Lung (tissue), 12 donors: ENCODE results near the gene NFIA. TPM values are rescaled to one million over a fixed set of nuclear protein-coding genes. Genes with fewer than 3 reads are reported as not detected.

ENCODE experiments used
- ATAC-seq: fragments of 200-7000 bp; cut with Tn5 transposase; one replicate; pipeline ENCODE4 v1.9.1; 2020; ENCODE audit warnings: moderate number of reproducible peaks; ENCODE audit not compliant: insufficient read depth, low FRiP score
- DNase-seq, 3 donors: peaks; one replicate each; pipeline ENCODE4 v3.0.0-alpha.2; 2013 to 2017
- H3K27ac ChIP-seq, 2 donors: one replicate each; pipeline ENCODE4 v1.5.1; 2013; ENCODE audit warnings: mild to moderate bottlenecking in 2 of 2, moderate library complexity in 2 of 2, control low read depth in 1 of 2, inconsistent platforms in 1 of 2, low read depth in 1 of 2, low read length in 1 of 2
- H3K27me3 ChIP-seq, 3 donors: one replicate each; pipeline ENCODE4 v1.5.1; 2013; ENCODE audit warnings: low read length in 2 of 3; ENCODE audit not compliant: control insufficient read depth in 3 of 3, insufficient read depth in 3 of 3
- H3K36me3 ChIP-seq, 4 donors: one replicate each; pipeline ENCODE4 v1.5.1; 2013; ENCODE audit warnings: low read length in 4 of 4, mild to moderate bottlenecking in 1 of 4, moderate library complexity in 1 of 4; ENCODE audit not compliant: control insufficient read depth in 4 of 4, insufficient read depth in 4 of 4
- H3K4me1 ChIP-seq, 5 donors: one replicate each; pipeline ENCODE4 v1.5.1; 2013; ENCODE audit warnings: low read length in 5 of 5, mild to moderate bottlenecking in 2 of 5, moderate library complexity in 1 of 5; ENCODE audit not compliant: control insufficient read depth in 5 of 5, insufficient read depth in 5 of 5
- H3K4me3 ChIP-seq: one replicate; pipeline ENCODE4 v1.5.1; 2013; ENCODE audit warnings: mild to moderate bottlenecking, control low read depth, moderate library complexity
- H3K9ac ChIP-seq, 2 donors: one replicate each; pipeline ENCODE4 v1.5.1; 2013; ENCODE audit warnings: low read length in 2 of 2, control low read depth in 1 of 2; ENCODE audit not compliant: insufficient read depth in 1 of 2
- H3K9me3 ChIP-seq, 4 donors: one replicate each; pipeline ENCODE4 v1.5.1; 2013; ENCODE audit warnings: low read length in 3 of 4, mild to moderate bottlenecking in 1 of 4, moderate library complexity in 1 of 4; ENCODE audit not compliant: control insufficient read depth in 4 of 4, insufficient read depth in 3 of 4
- WGBS, 2 donors: extraction: QIAGEN DNeasy Blood & Tissue Kit; methylation state at CpG; one replicate each; pipeline ENCODE4 v1.1.7; 2013; 5-methylcytosine and 5-hydroxymethylcytosine counted together
- polyA plus RNA-seq, 2 donors: library from polyadenylated mRNA; stranded (reverse); fragments of 200-250 nt; gene quantifications; one replicate each; pipeline ENCODE4 v1.2.1, GENCODE V29; 2013
- total RNA-seq, 2 donors: library from RNA; depleted of rRNA in 1 of 2; stranded (reverse); fragments of >200 nt in 1 of 2; gene quantifications; one replicate each; pipeline ENCODE4 v1.2.1, GENCODE V29; 2014 to 2021
- TF ChIP-seq, protein P1 (sequence below): IDR thresholded peaks from 2 replicates; pipeline ENCODE4 v1.5.1; 2012; ENCODE audit warnings: mild to moderate bottlenecking; ENCODE audit errors: control extremely low read depth, extremely low read depth
- donor health status: control.
- donor health status: control.
- donor health status: Bipolar disorder and iron deficiency.
- donor health status: healthy.
- donor health status: DM: yes; HTN: yes; CAD: no.

NFIA gene
- total and polyA plus RNA-seq, 4 donors, result 3.0 to 63.4 (median 34.2) TPM

DNA sequence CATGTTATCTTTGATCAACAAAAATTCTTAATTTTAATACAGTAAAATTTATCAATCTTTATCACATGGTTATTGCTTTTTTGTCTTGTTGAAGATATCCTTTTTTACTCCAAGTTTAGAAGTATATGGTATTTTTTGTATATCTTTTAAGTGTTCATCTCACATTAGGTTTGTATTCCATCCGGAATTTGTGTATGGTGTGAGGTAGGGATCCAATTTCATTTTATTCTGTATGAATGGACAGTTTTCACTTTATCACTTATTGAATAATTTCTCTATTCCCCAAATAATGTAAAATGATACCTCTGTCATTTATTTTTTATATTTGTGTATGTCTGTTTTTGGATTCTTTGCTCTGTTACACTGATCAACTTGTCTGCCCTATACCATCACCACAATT lies 25.3 kb downstream of the NFIA start:
- TF ChIP-seq, protein P1, sequence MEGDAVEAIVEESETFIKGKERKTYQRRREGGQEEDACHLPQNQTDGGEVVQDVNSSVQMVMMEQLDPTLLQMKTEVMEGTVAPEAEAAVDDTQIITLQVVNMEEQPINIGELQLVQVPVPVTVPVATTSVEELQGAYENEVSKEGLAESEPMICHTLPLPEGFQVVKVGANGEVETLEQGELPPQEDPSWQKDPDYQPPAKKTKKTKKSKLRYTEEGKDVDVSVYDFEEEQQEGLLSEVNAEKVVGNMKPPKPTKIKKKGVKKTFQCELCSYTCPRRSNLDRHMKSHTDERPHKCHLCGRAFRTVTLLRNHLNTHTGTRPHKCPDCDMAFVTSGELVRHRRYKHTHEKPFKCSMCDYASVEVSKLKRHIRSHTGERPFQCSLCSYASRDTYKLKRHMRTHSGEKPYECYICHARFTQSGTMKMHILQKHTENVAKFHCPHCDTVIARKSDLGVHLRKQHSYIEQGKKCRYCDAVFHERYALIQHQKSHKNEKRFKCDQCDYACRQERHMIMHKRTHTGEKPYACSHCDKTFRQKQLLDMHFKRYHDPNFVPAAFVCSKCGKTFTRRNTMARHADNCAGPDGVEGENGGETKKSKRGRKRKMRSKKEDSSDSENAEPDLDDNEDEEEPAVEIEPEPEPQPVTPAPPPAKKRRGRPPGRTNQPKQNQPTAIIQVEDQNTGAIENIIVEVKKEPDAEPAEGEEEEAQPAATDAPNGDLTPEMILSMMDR, result no peak
- no peak for DNase-seq

DNA sequence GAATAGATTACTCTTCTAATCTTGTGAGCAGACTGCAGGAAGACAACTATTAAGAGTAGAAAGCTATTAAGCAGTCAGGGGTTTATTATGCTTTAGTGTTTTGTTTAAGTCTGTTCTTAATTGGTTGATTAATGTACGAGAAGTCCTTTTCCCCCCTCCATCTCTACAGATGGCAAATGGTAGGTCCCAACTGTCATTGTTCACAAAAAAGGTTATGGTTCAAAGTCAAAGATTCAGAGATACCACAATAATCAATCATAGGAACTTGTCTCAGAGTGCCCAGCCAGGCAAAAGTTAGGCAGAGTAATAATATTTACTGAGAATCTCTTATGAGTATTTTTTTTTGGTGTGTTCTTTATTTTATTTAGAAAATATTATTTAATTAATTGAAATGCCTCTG lies 26.8 kb downstream of the NFIA start:
- TF ChIP-seq, protein P1, result no peak
- Histone ChIP-seq H3K27me3 (no peaks in the 10 kb centered on the region), H3K9me3 (no peaks in the 10 kb centered on the region), H3K36me3 (peaks cover 0 to 3% (median 0%) of the 10 kb centered on the region in 4 donors), H3K4me3 (no peak overlapping the region), H3K9ac (no peak overlapping the region), H3K4me1 (peaks cover 0 to 23% (median 10%) of the 10 kb centered on the region in 5 donors), H3K27ac (no peak overlapping the region)
- 69 to 82% methylated on average over 1 of the region's 1 CpG for WGBS, 2 donors
- DNase-seq (peak in 1 of 3 donors; percentile 58), ATAC-seq (no peak)

More for the DNA sequence above, 25.3 kb downstream of the NFIA start:
- Histone ChIP-seq H3K4me3 (no peak overlapping the region), H3K27me3 (no peaks in the 10 kb centered on the region), H3K4me1 (peaks cover 0 to 31% (median 13%) of the 10 kb centered on the region in 5 donors), H3K27ac (no peak overlapping the region), H3K9me3 (no peaks in the 10 kb centered on the region), H3K36me3 (peaks cover 0 to 3% (median 0%) of the 10 kb centered on the region in 4 donors), H3K9ac (no peak overlapping the region)
- ATAC-seq, result no peak
- 52 to 100% methylated on average over 1 of the region's 1 CpG for WGBS, 2 donors

DNA sequence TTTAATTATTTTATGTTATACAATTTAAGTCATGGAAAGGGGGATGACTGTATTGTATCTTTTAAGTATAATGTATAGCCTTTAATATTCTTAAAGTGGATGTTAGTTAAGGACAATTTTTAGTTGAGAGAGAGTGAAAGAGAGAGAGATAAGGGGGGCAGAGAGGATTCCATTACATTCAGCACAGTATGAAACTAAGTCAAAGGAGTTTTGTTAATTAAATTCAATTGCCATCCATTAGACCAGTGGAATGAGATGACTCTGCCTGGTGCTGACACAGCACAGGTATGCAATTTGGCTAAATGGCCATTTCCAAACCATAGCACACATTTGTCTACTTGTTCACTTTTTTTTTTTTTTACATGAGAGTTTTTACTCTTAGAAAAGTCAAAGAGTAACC lies 27.5 kb downstream of the NFIA start:
- no peak overlapping the region for H3K4me3 ChIP-seq
- H3K36me3 ChIP-seq, result peaks cover 0 to 3% (median 0%) of the 10 kb centered on the region in 4 donors
- no peaks in the 10 kb centered on the region for H3K27me3 ChIP-seq
- no peak overlapping the region for H3K9ac ChIP-seq
- TF ChIP-seq, protein P1, result no peak
- DNase-seq (no peak), ATAC-seq (no peak)
- no peak overlapping the region for H3K27ac ChIP-seq
- H3K4me1 ChIP-seq, result peaks cover 0 to 23% (median 10%) of the 10 kb centered on the region in 5 donors
- H3K9me3 ChIP-seq, result no peaks in the 10 kb centered on the region

DNA sequence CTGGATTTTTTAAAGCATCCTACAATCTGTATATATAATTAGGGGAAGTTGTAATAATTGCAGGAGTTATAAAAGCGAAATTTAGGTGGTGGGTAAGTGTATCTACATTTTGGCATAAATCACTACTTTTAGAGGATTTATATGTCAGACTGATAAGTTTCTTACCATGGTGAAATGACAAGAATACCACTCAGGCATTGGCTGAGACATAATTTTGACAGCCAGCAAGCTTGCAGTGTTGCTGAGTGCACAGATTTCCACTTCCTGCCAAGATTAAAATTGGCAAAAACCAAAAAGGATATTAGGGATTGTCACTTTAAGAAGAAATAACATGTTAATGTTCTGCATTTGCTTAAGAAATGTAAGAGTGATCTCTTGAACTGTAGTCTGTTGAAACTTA lies 28.2 kb downstream of the NFIA start:
- Histone ChIP-seq H3K27ac (no peak overlapping the region), H3K4me3 (no peak overlapping the region), H3K9me3 (no peaks in the 10 kb centered on the region), H3K27me3 (no peaks in the 10 kb centered on the region), H3K4me1 (peaks cover 3 to 23% (median 11%) of the 10 kb centered on the region in 5 donors), H3K36me3 (peaks cover 0 to 3% (median 0%) of the 10 kb centered on the region in 4 donors), H3K9ac (no peak overlapping the region)
- 78 to 86% methylated on average over 1 of the region's 1 CpG for WGBS, 2 donors
- TF ChIP-seq, protein P1, result no peak
- ATAC-seq (no peak), DNase-seq (peak in 2 of 3 donors; percentile 62 to 76)
